ENCODE measurements around the gene ITPK1. TPM values are rescaled to one million over a fixed set of nuclear protein-coding genes. Genes with fewer than 3 reads are reported as not detected.

ITPK1 gene
- total and polyA plus RNA-seq, 7 experiments from 2014 or later = 10.2 to 71.8 (median 21.3) TPM

- DNase-seq = no peak
- Mint-ChIP-seq H3K36me3 (peaks cover 2 to 49% (median 14%) of the 10 kb centered on the region in 5 donors), H3K27me3 (no peaks in the 10 kb centered on the region), H3K4me1 (no peaks in the 10 kb centered on the region), H3K27ac (no peak overlapping the region), H3K9me3 (no peaks in the 10 kb centered on the region), H3K4me3 (no peak overlapping the region)
- ATAC-seq = no peak
- Histone ChIP-seq H3K4me1 (ENCODE audit: control insufficient read depth in 2 of 2, insufficient read depth in 2 of 2, low read length in 2 of 2) (no peaks in the 10 kb centered on the region), H3K36me3 (ENCODE audit: control insufficient read depth in 2 of 3, insufficient read depth in 3 of 3, low read length in 3 of 3) (peaks cover 0 to 33% (median 0%) of the 10 kb centered on the region in 3 experiments), H3K27ac (ENCODE audit: low read depth, low read length) (no peak overlapping the region), H3K27me3 (ENCODE audit: control insufficient read depth in 2 of 2, insufficient read depth in 2 of 2, low read length in 2 of 2) (no peaks in the 10 kb centered on the region), H3K9me3 (ENCODE audit: control insufficient read depth in 2 of 3, low read length in 3 of 3) (no peaks in the 10 kb centered on the region), H3K4me3 (ENCODE audit: low read length) (no peak overlapping the region)
- intact Hi-C loops (cut with micrococcal nuclease) = no loop called here
- ChIA-PET CTCF (no interaction called here), POLR2A (no interaction called here)
Measured at GRCh38 chr14:92995620-92996019, 120.1 kb downstream of the ITPK1 start.

- DNase-seq (no peak), ATAC-seq (no peak)
- CTCF ChIA-PET = no interaction called here
- H3K9me3 Mint-ChIP-seq = no peaks in the 10 kb centered on the region
- Histone ChIP-seq H3K4me1 (ENCODE audit: control insufficient read depth in 2 of 2, insufficient read depth in 2 of 2, low read length in 2 of 2) (no peaks in the 10 kb centered on the region), H3K27me3 (ENCODE audit: control insufficient read depth in 2 of 2, insufficient read depth in 2 of 2, low read length in 2 of 2) (no peaks in the 10 kb centered on the region), H3K9me3 (ENCODE audit: control insufficient read depth in 2 of 3, low read length in 3 of 3) (no peaks in the 10 kb centered on the region), H3K4me3 (ENCODE audit: low read length) (no peak overlapping the region), H3K27ac (ENCODE audit: low read depth, low read length) (no peak overlapping the region), H3K36me3 (ENCODE audit: control insufficient read depth in 2 of 3, insufficient read depth in 3 of 3, low read length in 3 of 3) (peaks cover 0 to 33% (median 0%) of the 10 kb centered on the region in 3 experiments)
- POLR2A ChIA-PET = no interaction called here
- no peak overlapping the region for H3K27ac Mint-ChIP-seq
- H3K4me3 Mint-ChIP-seq = no peak overlapping the region
- H3K27me3 Mint-ChIP-seq = no peaks in the 10 kb centered on the region
- intact Hi-C loops (cut with micrococcal nuclease) = no loop called here
- no peaks in the 10 kb centered on the region for H3K4me1 Mint-ChIP-seq
- peaks cover 2 to 53% (median 14%) of the 10 kb centered on the region in 5 donors for H3K36me3 Mint-ChIP-seq
Measured at GRCh38 chr14:92994942-92995341, 120.8 kb downstream of the ITPK1 start.

DNA sequence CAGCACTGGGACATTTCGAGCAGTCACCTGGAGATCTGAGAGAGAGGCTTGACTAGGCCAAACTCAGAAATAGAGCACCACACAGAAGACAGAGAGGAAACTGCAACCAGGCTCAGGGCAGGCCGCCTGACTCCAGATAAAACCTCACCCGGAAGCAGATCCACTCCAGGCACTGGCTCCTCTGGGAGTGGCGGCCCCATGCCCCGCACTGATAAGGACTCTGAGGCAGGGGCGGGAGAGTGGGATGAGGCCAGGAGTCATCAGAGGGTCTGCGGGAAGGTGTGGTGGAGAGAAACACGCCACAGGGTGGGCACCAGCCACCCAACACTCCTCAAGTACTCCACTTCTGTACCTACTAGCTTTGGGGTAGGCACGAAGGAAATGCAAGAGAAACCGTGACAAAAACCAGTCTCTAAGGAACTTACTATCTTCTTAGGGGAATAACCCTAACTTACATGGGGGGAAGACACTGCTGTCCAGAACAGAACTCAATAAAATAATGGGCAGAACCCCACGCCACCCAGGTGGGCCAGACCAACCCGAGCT, 121.5 kb downstream of the ITPK1 start:
- CTCF ChIA-PET = no interaction called here
- DNase-seq (no peak), ATAC-seq (no peak)
- no peak overlapping the region for H3K27ac ChIP-seq (ENCODE audit: low read depth, low read length)
- no peaks in the 10 kb centered on the region for H3K4me1 ChIP-seq (ENCODE audit: control insufficient read depth in 2 of 2, insufficient read depth in 2 of 2, low read length in 2 of 2)
- Mint-ChIP-seq H3K9me3 (no peaks in the 10 kb centered on the region), H3K4me1 (no peaks in the 10 kb centered on the region), H3K27ac (no peak overlapping the region), H3K36me3 (peaks cover 2 to 50% (median 14%) of the 10 kb centered on the region in 5 donors), H3K27me3 (no peaks in the 10 kb centered on the region), H3K4me3 (no peak overlapping the region)
- POLR2A ChIA-PET = no interaction called here
- no peaks in the 10 kb centered on the region for H3K27me3 ChIP-seq (ENCODE audit: control insufficient read depth in 2 of 2, insufficient read depth in 2 of 2, low read length in 2 of 2)
- H3K9me3 ChIP-seq (ENCODE audit: control insufficient read depth in 2 of 3, low read length in 3 of 3) = no peaks in the 10 kb centered on the region
- H3K36me3 ChIP-seq (ENCODE audit: control insufficient read depth in 2 of 3, insufficient read depth in 3 of 3, low read length in 3 of 3) = peaks cover 0 to 29% (median 0%) of the 10 kb centered on the region in 3 experiments
- intact Hi-C loops (cut with micrococcal nuclease) = no loop called here
- no peak overlapping the region for H3K4me3 ChIP-seq (ENCODE audit: low read length)

DNA sequence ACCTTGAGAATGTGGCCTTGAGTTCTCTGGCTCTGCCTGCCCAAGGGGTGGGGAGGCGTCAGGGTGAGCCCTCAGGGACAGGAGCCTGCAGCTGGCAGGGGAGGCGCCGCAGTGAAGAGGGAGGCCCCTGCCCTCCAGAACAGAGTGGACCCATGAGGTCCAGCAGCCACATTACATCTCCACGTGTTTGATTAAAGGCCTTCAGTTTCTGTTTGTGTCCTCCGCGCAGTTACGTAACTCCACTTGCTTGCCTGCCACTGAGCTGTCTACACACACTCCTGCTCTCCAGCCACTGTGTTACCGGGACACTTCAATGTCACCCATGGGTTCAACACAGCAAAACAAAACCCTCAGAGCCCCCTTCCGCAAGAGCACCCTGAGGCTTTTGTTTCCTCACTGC, 122.4 kb downstream of the ITPK1 start:
- H3K27ac Mint-ChIP-seq = no peak overlapping the region
- H3K4me3 Mint-ChIP-seq = no peak overlapping the region
- Histone ChIP-seq H3K36me3 (ENCODE audit: control insufficient read depth in 2 of 3, insufficient read depth in 3 of 3, low read length in 3 of 3) (peaks cover 0 to 29% (median 0%) of the 10 kb centered on the region in 3 experiments), H3K4me1 (ENCODE audit: control insufficient read depth in 2 of 2, insufficient read depth in 2 of 2, low read length in 2 of 2) (no peaks in the 10 kb centered on the region), H3K9me3 (ENCODE audit: control insufficient read depth in 2 of 3, low read length in 3 of 3) (no peaks in the 10 kb centered on the region), H3K27ac (ENCODE audit: low read depth, low read length) (no peak overlapping the region), H3K4me3 (ENCODE audit: low read length) (no peak overlapping the region), H3K27me3 (ENCODE audit: control insufficient read depth in 2 of 2, insufficient read depth in 2 of 2, low read length in 2 of 2) (no peaks in the 10 kb centered on the region)
- intact Hi-C loops (cut with micrococcal nuclease) = no loop called here
- peaks cover 2 to 49% (median 14%) of the 10 kb centered on the region in 5 donors for H3K36me3 Mint-ChIP-seq
- H3K27me3 Mint-ChIP-seq = no peaks in the 10 kb centered on the region
- POLR2A ChIA-PET = no interaction called here
- CTCF ChIA-PET = no interaction called here
- no peaks in the 10 kb centered on the region for H3K9me3 Mint-ChIP-seq
- DNase-seq (no peak), ATAC-seq (no peak)
- peaks cover 0 to 2% (median 0%) of the 10 kb centered on the region in 7 donors for H3K4me1 Mint-ChIP-seq

- no peak overlapping the region for H3K4me3 ChIP-seq (ENCODE audit: low read length)
- ChIA-PET CTCF (no interaction called here), POLR2A (no interaction called here)
- ATAC-seq = no peak
- H3K27ac ChIP-seq (ENCODE audit: low read depth, low read length) = no peak overlapping the region
- Mint-ChIP-seq H3K4me1 (peaks cover 0 to 2% (median 0%) of the 10 kb centered on the region in 7 donors), H3K36me3 (peaks cover 2 to 40% (median 12%) of the 10 kb centered on the region in 5 donors), H3K9me3 (no peaks in the 10 kb centered on the region), H3K27me3 (no peaks in the 10 kb centered on the region), H3K27ac (no peak overlapping the region), H3K4me3 (no peak overlapping the region)
- H3K27me3 ChIP-seq (ENCODE audit: control insufficient read depth in 2 of 2, insufficient read depth in 2 of 2, low read length in 2 of 2) = no peaks in the 10 kb centered on the region
- DNase-seq = no peak
- H3K4me1 ChIP-seq (ENCODE audit: control insufficient read depth in 2 of 2, insufficient read depth in 2 of 2, low read length in 2 of 2) = no peaks in the 10 kb centered on the region
- H3K9me3 ChIP-seq (ENCODE audit: control insufficient read depth in 2 of 3, low read length in 3 of 3) = no peaks in the 10 kb centered on the region
- H3K36me3 ChIP-seq (ENCODE audit: control insufficient read depth in 2 of 3, insufficient read depth in 3 of 3, low read length in 3 of 3) = peaks cover 0 to 26% (median 0%) of the 10 kb centered on the region in 3 experiments
- intact Hi-C loops (cut with micrococcal nuclease) = no loop called here
Measured at GRCh38 chr14:92991536-92991935, 124.2 kb downstream of the ITPK1 start.

GRCh38 chr14:92990456-92991430, 125.0 kb downstream of the ITPK1 start:
- ChIA-PET POLR2A (no interaction called here), CTCF (no interaction called here)
- Histone ChIP-seq H3K4me3 (ENCODE audit: low read length) (no peak overlapping the region), H3K36me3 (ENCODE audit: control insufficient read depth in 2 of 3, insufficient read depth in 3 of 3, low read length in 3 of 3) (peaks cover 0 to 22% (median 0%) of the 10 kb centered on the region in 3 experiments), H3K27me3 (ENCODE audit: control insufficient read depth in 2 of 2, insufficient read depth in 2 of 2, low read length in 2 of 2) (no peaks in the 10 kb centered on the region), H3K4me1 (ENCODE audit: control insufficient read depth in 2 of 2, insufficient read depth in 2 of 2, low read length in 2 of 2) (no peaks in the 10 kb centered on the region), H3K27ac (ENCODE audit: low read depth, low read length) (no peak overlapping the region), H3K9me3 (ENCODE audit: control insufficient read depth in 2 of 3, low read length in 3 of 3) (no peaks in the 10 kb centered on the region)
- no peak for ATAC-seq
- no peak for DNase-seq
- Mint-ChIP-seq H3K36me3 (peaks cover 2 to 44% (median 16%) of the 10 kb centered on the region in 5 donors), H3K27ac (no peak overlapping the region), H3K4me3 (no peak overlapping the region), H3K4me1 (peaks cover 0 to 2% (median 0%) of the 10 kb centered on the region in 7 donors), H3K9me3 (no peaks in the 10 kb centered on the region), H3K27me3 (no peaks in the 10 kb centered on the region)
- intact Hi-C loops (cut with micrococcal nuclease) = no loop called here
